Neural cell (in vitro differentiated cells): ENCODE results near the gene NPTXR. TPM values are rescaled to one million over a fixed set of nuclear protein-coding genes. Genes with fewer than 3 reads are reported as not detected.

ENCODE experiments used
- H2AFZ ChIP-seq: fragments of 200-600, 300-800 bp; sonication (generic), shearing (Covaris generic); 2 replicates; pipeline ENCODE4 v1.6.0; 2014; ENCODE audit warnings: low read depth, mild to moderate bottlenecking, antibody characterized with exemption, low read length, moderate library complexity
- H3F3A ChIP-seq: fragments of 200-600 bp; shearing (Covaris generic); 2 replicates; pipeline ENCODE4 v1.6.1; 2016; ENCODE audit warnings: mild to moderate bottlenecking, moderate library complexity, mixed read lengths, antibody characterized with exemption, low read length; ENCODE audit not compliant: insufficient read depth, poor library complexity, severe bottlenecking
- H3K27ac ChIP-seq: fragments of 200-600, 300-800 bp; sonication (generic), shearing (Covaris generic); 2 replicates; pipeline ENCODE4 v1.5.1; 2014; ENCODE audit warnings: mild to moderate bottlenecking, low read length, moderate library complexity
- H3K27me3 ChIP-seq: fragments of 300-800, 200-600 bp; sonication (generic), shearing (Covaris generic); 2 replicates; pipeline ENCODE4 v1.6.0; 2014; ENCODE audit warnings: mild to moderate bottlenecking, low read depth, low read length, moderate library complexity; ENCODE audit not compliant: insufficient read depth
- H3K36me3 ChIP-seq: fragments of 300-800, 200-600 bp; sonication (generic), shearing (Covaris generic); 2 replicates; pipeline ENCODE4 v1.5.1; 2014; ENCODE audit warnings: mild to moderate bottlenecking, antibody characterized with exemption, low read length, moderate library complexity; ENCODE audit not compliant: insufficient read depth
- H3K4me2 ChIP-seq: fragments of 300-800, 200-600 bp; sonication (generic), shearing (Covaris generic); 2 replicates; pipeline ENCODE4 v1.6.0; 2014; ENCODE audit warnings: mild to moderate bottlenecking, low read length
- H3K4me3 ChIP-seq: fragments of 300-800, 200-600 bp; sonication (generic), shearing (Covaris generic); 2 replicates; pipeline ENCODE4 v1.5.1; 2014; ENCODE audit warnings: mild to moderate bottlenecking, low read length, moderate library complexity
- H3K79me2 ChIP-seq: fragments of 200-600 bp; shearing (Covaris generic); replicated peaks from 2 replicates; pipeline ENCODE4 v1.6.0; 2014; ENCODE audit warnings: mild to moderate bottlenecking, low read length, moderate library complexity; ENCODE audit not compliant: insufficient read depth
- H3K9ac ChIP-seq: fragments of 300-800, 200-600 bp; sonication (generic), shearing (Covaris generic); 2 replicates; pipeline ENCODE4 v1.6.1; 2016; ENCODE audit warnings: mild to moderate bottlenecking, low read length, mixed read lengths
- H3K9me2 ChIP-seq: fragments of 200-600 bp; shearing (Covaris generic); 2 replicates; pipeline ENCODE4 v1.6.1; 2016; ENCODE audit warnings: mild to moderate bottlenecking, low read length, mixed read lengths; ENCODE audit not compliant: insufficient read depth
- H3K9me3 ChIP-seq: fragments of 200-600, 300-800 bp; sonication (generic), shearing (Covaris generic); 2 replicates; pipeline ENCODE4 v1.6.1; 2016; ENCODE audit warnings: mild to moderate bottlenecking, mixed run types, low read length, moderate library complexity, mixed read lengths
- H4K20me1 ChIP-seq: fragments of 200-600 bp; shearing (Covaris generic); 2 replicates; pipeline ENCODE4 v1.6.1; 2016; ENCODE audit warnings: mild to moderate bottlenecking, mixed run types; ENCODE audit not compliant: insufficient read depth
- EZH2 ChIP-seq: fragments of 200-600, 300-800 bp; shearing (Covaris generic), sonication (generic); IDR thresholded peaks from 2 replicates; pipeline ENCODE4 v1.6.1; 2014; ENCODE audit warnings: antibody characterized with exemption, low read length, borderline replicate concordance, mild to moderate bottlenecking; ENCODE audit not compliant: insufficient read depth, poor library complexity, severe bottlenecking
- RAD21 ChIP-seq: fragments of 450-650 bp; conservative IDR thresholded peaks from 2 replicates; pipeline ENCODE4 v1.6.1; 2014; ENCODE audit warnings: antibody characterized with exemption, mild to moderate bottlenecking, moderate library complexity
- SMC3 ChIP-seq: fragments of 450-650 bp; conservative IDR thresholded peaks from 2 replicates; pipeline ENCODE4 v1.6.1; 2014; ENCODE audit warnings: antibody characterized with exemption, mild to moderate bottlenecking, moderate library complexity; ENCODE audit not compliant: poor library complexity
- polyA plus RNA-seq: library from polyadenylated mRNA; depleted of rRNA; stranded (reverse); fragments of >200 nt; gene quantifications from 2 replicates; pipeline ENCODE4 v1.2.3, GENCODE V29; 2014
- TF ChIP-seq, protein P1 (sequence below): fragments of 450-650 bp; IDR thresholded peaks from 2 replicates; pipeline ENCODE4 v1.5.1; 2014; ENCODE audit warnings: antibody characterized with exemption, mild to moderate bottlenecking, moderate library complexity; ENCODE audit not compliant: poor library complexity, severe bottlenecking
- TF ChIP-seq, protein P2 (sequence below): IDR thresholded peaks from 2 replicates; pipeline ENCODE4 v1.6.1; 2012; ENCODE audit warnings: borderline replicate concordance

NPTXR gene
- polyA plus RNA-seq, 1 donor from 2014 or later, result 17.0 TPM

DNA sequence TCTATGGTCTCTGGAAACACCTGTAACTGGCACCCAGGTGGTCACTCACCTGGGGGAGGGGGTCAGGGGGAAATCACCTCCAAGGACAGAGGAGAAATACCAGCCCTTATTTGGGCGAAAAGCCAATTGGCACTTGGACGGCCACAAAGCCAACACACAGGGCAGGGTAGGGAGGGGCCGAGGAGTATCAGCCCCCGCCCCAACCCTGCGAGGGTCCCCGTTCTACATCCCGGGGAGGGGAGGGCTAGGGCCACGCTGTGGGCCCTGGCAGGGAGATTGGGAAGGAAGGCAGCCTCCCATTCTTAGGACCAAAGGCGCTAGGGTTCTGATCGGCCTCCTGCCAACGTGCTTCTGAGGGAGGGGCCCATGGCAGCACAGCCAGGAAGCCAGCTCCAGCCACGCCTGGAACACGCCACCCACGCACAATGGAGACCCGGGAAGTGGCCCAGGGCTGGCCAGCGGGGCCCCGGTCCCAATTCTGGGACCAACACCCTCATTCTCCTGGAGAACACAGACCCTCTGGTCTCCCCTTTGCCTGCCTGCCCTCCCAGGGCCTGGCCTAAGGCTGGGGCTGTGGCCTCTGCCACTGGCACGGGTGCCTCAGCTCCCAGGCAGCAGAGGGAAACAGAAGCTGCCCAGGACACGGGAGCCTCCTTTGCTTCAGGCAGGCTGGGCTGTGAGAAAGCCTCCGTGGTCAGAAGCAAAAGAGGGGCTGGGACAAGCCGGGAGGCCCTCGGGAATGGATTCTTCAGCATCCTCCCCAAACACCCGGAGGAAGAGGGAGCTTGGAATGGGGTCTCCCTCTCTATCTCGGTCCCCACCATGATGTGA, 20.7 kb upstream of the NPTXR start:
- peaks cover 5% of the 10 kb centered on the region for H3K79me2 ChIP-seq
- H2AFZ ChIP-seq, result no peak overlapping the region
- H3F3A ChIP-seq, result no peaks in the 10 kb centered on the region
- no peak overlapping the region for H3K4me3 ChIP-seq
- no peaks in the 10 kb centered on the region for H3K9me2 ChIP-seq
- no peaks in the 10 kb centered on the region for H3K27me3 ChIP-seq
- H4K20me1 ChIP-seq, result peaks cover 12% of the 10 kb centered on the region
- TF ChIP-seq, protein P1, sequence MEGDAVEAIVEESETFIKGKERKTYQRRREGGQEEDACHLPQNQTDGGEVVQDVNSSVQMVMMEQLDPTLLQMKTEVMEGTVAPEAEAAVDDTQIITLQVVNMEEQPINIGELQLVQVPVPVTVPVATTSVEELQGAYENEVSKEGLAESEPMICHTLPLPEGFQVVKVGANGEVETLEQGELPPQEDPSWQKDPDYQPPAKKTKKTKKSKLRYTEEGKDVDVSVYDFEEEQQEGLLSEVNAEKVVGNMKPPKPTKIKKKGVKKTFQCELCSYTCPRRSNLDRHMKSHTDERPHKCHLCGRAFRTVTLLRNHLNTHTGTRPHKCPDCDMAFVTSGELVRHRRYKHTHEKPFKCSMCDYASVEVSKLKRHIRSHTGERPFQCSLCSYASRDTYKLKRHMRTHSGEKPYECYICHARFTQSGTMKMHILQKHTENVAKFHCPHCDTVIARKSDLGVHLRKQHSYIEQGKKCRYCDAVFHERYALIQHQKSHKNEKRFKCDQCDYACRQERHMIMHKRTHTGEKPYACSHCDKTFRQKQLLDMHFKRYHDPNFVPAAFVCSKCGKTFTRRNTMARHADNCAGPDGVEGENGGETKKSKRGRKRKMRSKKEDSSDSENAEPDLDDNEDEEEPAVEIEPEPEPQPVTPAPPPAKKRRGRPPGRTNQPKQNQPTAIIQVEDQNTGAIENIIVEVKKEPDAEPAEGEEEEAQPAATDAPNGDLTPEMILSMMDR, result no peak
- TF ChIP-seq RAD21 (no peak), SMC3 (no peak)
- H3K27ac ChIP-seq, result no peak overlapping the region
- H3K9ac ChIP-seq, result no peak overlapping the region
- H3K9me3 ChIP-seq, result no peaks in the 10 kb centered on the region
- H3K4me2 ChIP-seq, result no peak overlapping the region
- H3K36me3 ChIP-seq, result no peaks in the 10 kb centered on the region

DNA sequence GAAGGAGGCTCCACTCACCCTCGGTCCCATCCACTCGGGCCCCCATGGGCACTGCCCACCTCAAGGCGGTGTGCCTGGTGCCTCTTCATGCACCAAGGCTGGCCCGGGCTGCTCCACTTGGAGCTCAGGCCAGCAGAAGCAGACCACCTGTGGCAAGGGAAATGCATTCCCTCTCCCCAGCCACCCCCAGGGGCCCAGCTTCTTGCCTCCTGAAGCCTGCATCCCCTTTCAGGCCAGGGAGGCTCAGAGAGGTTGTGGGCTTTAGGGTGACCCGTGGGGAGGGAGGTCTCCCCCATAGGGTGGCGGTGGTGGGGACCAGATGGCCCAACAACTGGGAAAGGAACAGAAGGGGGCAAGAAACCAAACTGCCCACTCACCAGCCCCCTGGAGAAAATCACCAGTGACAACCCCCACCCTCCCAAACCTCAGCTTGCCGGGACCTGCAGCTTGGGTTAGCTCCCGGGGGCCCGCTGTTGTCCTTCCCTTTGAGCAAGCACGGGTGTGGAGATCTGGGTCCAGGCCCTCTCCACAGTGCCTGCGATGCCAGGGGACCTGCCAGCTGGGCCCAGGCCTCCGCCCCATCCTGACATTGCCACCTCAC, 19.8 kb upstream of the NPTXR start:
- no peaks in the 10 kb centered on the region for H3K9me3 ChIP-seq
- H3K36me3 ChIP-seq, result no peaks in the 10 kb centered on the region
- H4K20me1 ChIP-seq, result peaks cover 12% of the 10 kb centered on the region
- no peak overlapping the region for H2AFZ ChIP-seq
- no peaks in the 10 kb centered on the region for H3K9me2 ChIP-seq
- no peak overlapping the region for H3K4me2 ChIP-seq
- H3K4me3 ChIP-seq, result no peak overlapping the region
- no peaks in the 10 kb centered on the region for H3F3A ChIP-seq
- no peaks in the 10 kb centered on the region for H3K79me2 ChIP-seq
- no peaks in the 10 kb centered on the region for H3K27me3 ChIP-seq
- no peak overlapping the region for H3K27ac ChIP-seq
- no peak for TF ChIP-seq RAD21
- TF ChIP-seq EZH2, result no peak
- TF ChIP-seq, protein P2, sequence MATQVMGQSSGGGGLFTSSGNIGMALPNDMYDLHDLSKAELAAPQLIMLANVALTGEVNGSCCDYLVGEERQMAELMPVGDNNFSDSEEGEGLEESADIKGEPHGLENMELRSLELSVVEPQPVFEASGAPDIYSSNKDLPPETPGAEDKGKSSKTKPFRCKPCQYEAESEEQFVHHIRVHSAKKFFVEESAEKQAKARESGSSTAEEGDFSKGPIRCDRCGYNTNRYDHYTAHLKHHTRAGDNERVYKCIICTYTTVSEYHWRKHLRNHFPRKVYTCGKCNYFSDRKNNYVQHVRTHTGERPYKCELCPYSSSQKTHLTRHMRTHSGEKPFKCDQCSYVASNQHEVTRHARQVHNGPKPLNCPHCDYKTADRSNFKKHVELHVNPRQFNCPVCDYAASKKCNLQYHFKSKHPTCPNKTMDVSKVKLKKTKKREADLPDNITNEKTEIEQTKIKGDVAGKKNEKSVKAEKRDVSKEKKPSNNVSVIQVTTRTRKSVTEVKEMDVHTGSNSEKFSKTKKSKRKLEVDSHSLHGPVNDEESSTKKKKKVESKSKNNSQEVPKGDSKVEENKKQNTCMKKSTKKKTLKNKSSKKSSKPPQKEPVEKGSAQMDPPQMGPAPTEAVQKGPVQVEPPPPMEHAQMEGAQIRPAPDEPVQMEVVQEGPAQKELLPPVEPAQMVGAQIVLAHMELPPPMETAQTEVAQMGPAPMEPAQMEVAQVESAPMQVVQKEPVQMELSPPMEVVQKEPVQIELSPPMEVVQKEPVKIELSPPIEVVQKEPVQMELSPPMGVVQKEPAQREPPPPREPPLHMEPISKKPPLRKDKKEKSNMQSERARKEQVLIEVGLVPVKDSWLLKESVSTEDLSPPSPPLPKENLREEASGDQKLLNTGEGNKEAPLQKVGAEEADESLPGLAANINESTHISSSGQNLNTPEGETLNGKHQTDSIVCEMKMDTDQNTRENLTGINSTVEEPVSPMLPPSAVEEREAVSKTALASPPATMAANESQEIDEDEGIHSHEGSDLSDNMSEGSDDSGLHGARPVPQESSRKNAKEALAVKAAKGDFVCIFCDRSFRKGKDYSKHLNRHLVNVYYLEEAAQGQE, result no peak
- no peak overlapping the region for H3K9ac ChIP-seq
